ENCODE results near the gene ZG16.
"Not testable (repeated sequence)": the region's sequence is repeated elsewhere in the genome, so short reads cannot be mapped to it uniquely, and the experiment has no call there.

The ZG16 gene, protein sequence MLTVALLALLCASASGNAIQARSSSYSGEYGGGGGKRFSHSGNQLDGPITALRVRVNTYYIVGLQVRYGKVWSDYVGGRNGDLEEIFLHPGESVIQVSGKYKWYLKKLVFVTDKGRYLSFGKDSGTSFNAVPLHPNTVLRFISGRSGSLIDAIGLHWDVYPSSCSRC

DNA sequence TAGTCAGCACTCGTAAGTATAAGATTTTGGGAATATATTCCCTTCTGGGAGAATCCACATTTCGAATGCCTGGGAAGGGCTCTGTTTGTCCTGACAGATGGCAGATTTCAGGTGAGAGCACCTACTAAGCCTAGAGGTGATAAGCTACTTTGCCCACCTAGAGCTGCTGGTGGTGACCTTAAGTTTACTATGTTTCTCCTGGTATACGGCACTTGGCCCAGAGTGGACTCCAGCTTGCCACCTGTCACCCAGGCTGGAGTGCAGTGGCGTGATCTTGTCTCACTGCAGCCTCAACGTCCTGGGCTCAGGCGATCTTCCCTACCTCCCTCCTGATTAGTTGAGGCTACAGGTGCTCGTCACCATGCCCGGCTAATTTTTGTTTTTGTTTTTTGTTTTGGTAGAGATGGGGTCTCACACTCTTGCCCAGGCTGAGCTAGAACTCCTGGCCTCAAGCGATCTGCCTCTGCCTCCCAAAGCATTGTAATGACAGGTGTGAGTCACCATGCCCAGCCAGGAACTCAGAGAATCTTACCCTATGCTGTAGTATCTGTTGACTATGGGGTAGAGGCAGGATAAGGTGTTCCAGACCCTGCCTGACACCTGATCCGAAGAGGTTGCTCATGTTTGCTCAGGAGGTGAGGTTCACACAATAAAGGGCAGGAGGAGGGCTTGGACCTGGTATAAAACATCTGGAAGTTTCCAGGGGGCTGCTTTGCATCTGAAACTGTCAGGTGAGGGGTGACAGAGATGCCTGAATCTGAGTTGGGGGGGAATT, at the start of gene ZG16:
TSS of gene ZG16 (plus strand) at position 681 of the 775 bp plus-strand sequence. CDS start 1,011 bp downstream, outside the sequence.
- no peaks in the 10 kb centered on the region for H3K4me1 ChIP-seq (ENCODE audit: control insufficient read depth in 2 of 2, insufficient read depth in 2 of 2, low read length in 2 of 2)
- peak within 1 kb of the TSS; percentile 41 to 75 for H3K27ac ChIP-seq (ENCODE audit: low read depth in 2 of 2, low read length in 2 of 2)
- peak within 1 kb of the TSS in 1 of 2 donors; percentile 60 for H3K9ac ChIP-seq (ENCODE audit: low read depth in 1 of 2, low read length in 2 of 2)

DNA sequence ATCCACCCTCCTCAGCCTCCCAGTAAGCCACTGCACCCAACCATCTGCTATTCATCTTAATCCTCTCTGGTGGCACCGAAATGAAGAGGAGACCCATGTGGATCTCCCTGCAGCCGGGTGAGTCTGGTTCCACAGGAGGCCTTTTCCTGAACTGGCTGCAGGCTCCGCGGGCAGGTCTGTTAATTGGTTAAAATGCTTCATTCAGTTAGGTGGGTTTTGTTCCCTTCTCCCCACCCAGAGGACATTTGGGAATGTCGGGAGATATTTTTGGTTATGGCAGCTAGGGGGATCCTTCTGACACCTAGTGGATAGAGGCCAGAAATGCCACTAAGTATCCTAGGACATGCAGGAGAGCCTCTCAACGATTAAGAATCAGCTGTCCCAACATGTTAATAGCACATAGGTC, 48.9 kb upstream of the ZG16 start:
- Histone ChIP-seq H3K27me3 (ENCODE audit: control insufficient read depth in 2 of 2, insufficient read depth in 2 of 2, low read length in 2 of 2) (no peaks in the 10 kb centered on the region), H3K36me3 (ENCODE audit: control insufficient read depth in 2 of 2, insufficient read depth in 2 of 2, low read length in 2 of 2) (no peaks in the 10 kb centered on the region), H3K9ac (ENCODE audit: low read depth in 1 of 2, low read length in 2 of 2) (no peak overlapping the region), H3K4me3 (ENCODE audit: low read length in 2 of 2) (no peak overlapping the region), H3K9me3 (ENCODE audit: control insufficient read depth in 2 of 2, low read length in 2 of 2) (no peaks in the 10 kb centered on the region), H3K27ac (ENCODE audit: low read depth in 2 of 2, low read length in 2 of 2) (no peak overlapping the region), H3K4me1 (ENCODE audit: control insufficient read depth in 2 of 2, insufficient read depth in 2 of 2, low read length in 2 of 2) (peaks cover 0 to 2% of the 10 kb centered on the region in 2 donors)

More for the DNA sequence above, at the start of gene ZG16:
- Histone ChIP-seq H3K9me3 (ENCODE audit: control insufficient read depth in 2 of 2, low read length in 2 of 2) (no peaks in the 10 kb centered on the region), H3K4me3 (ENCODE audit: low read length in 2 of 2) (peak within 1 kb of the TSS; percentile 11 to 49), H3K36me3 (ENCODE audit: control insufficient read depth in 2 of 2, insufficient read depth in 2 of 2, low read length in 2 of 2) (peaks cover 0 to 5% of the 10 kb centered on the region in 2 donors), H3K27me3 (ENCODE audit: control insufficient read depth in 2 of 2, insufficient read depth in 2 of 2, low read length in 2 of 2) (no peaks in the 10 kb centered on the region)

DNA sequence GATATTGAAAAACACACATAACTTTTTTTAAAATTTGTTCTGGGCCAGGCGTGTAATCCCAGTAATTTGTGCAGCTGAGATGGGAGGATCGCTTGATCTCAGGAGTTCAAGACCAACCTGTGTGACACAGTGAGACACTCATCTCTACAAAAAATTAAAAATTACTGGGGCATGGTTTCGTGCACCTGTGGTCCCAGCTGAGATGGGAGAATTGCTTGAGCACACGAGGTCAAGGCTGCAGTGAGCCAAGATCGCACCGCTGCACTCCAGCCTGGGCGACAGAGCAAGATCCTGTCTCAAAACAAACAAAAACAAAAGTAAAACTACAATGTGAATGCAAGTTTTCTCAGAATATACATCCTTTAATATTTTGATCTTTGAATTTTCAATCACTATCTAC, 47.4 kb upstream of the ZG16 start:
- Histone ChIP-seq H3K27ac (ENCODE audit: low read depth in 2 of 2, low read length in 2 of 2) (no peak overlapping the region), H3K9me3 (ENCODE audit: control insufficient read depth in 2 of 2, low read length in 2 of 2) (no peaks in the 10 kb centered on the region), H3K4me3 (ENCODE audit: low read length in 2 of 2) (no peak overlapping the region), H3K9ac (ENCODE audit: low read depth in 1 of 2, low read length in 2 of 2) (no peak overlapping the region), H3K4me1 (ENCODE audit: control insufficient read depth in 2 of 2, insufficient read depth in 2 of 2, low read length in 2 of 2) (peaks cover 0 to 7% of the 10 kb centered on the region in 2 donors), H3K27me3 (ENCODE audit: control insufficient read depth in 2 of 2, insufficient read depth in 2 of 2, low read length in 2 of 2) (no peaks in the 10 kb centered on the region), H3K36me3 (ENCODE audit: control insufficient read depth in 2 of 2, insufficient read depth in 2 of 2, low read length in 2 of 2) (no peaks in the 10 kb centered on the region)

DNA sequence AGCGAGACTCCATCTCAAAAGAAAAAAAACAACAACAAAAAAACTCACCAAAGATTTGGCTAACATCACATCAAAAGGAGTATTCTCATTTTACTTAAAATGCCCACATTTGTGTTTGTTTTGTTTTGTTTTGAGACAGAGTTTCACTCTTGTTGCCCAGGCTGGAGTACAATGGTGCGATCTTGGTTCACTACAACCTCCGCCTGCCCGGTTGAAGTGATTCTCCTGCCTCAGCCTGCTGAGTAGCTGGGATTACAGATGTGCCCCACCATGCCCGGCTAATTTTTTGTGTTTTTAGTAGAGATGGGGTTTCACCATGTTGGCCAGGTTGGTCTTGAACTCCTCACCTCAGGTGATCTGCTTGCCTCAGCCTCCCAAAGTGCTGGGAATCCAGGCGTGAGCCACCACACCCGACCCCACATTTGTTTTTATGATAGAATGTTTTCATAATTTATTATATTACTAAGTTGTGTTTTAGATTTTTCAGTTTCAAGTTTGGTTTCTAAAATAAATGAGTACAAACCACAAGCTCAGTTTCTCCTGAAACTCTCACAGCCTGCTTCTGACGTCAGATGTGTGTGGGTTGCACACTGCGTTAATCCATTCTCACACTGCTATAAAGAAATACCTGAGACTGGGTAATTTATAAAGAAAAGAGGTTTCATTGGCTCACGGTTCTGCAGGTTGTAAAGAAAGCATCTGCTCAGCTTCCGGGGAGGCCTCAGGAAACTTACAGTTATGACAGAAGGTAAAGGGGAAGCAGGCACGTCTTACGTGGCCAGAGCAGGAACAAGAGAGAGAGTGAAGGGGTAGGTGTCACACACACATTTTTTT, 46.1 kb upstream of the ZG16 start:
- H3K4me3 ChIP-seq (ENCODE audit: low read length in 2 of 2); H3K27me3 ChIP-seq (ENCODE audit: control insufficient read depth in 2 of 2, insufficient read depth in 2 of 2, low read length in 2 of 2); H3K9me3 ChIP-seq (ENCODE audit: control insufficient read depth in 2 of 2, low read length in 2 of 2); H3K9ac ChIP-seq (ENCODE audit: low read depth in 1 of 2, low read length in 2 of 2); H3K36me3 ChIP-seq (ENCODE audit: control insufficient read depth in 2 of 2, insufficient read depth in 2 of 2, low read length in 2 of 2): not testable (repeated sequence)
- Histone ChIP-seq H3K4me1 (ENCODE audit: control insufficient read depth in 2 of 2, insufficient read depth in 2 of 2, low read length in 2 of 2) (peaks cover 5 to 19% of the 10 kb centered on the region in 2 donors), H3K27ac (ENCODE audit: low read depth in 2 of 2, low read length in 2 of 2) (peak overlapping the region in 1 of 2 donors; percentile 23)

DNA sequence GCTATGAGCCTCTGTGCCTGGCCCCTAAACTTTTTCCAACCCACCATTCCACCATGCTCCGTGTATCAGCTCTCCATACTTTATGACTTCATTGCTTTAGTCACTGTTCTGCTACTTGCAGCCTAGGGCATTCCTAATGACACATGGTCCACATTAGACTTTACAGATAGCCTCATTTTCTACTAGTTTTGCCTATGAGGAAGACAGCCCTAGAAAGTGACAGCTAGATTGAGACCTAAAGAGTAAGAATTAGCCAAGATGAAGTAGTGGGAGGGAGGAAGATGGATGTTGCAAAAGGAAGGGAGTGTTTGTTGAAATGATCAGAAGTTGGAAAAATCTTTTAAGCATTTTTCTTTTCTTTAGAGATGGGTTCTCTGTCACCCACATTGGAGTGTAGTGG, 43.3 kb upstream of the ZG16 start:
- no peaks in the 10 kb centered on the region for H3K36me3 ChIP-seq (ENCODE audit: control insufficient read depth in 2 of 2, insufficient read depth in 2 of 2, low read length in 2 of 2)
- peaks cover 20 to 37% of the 10 kb centered on the region in 2 donors for H3K4me1 ChIP-seq (ENCODE audit: control insufficient read depth in 2 of 2, insufficient read depth in 2 of 2, low read length in 2 of 2)
- no peak overlapping the region for H3K9ac ChIP-seq (ENCODE audit: low read depth in 1 of 2, low read length in 2 of 2)
- H3K9me3 ChIP-seq (ENCODE audit: control insufficient read depth in 2 of 2, low read length in 2 of 2) = no peaks in the 10 kb centered on the region
- H3K27me3 ChIP-seq (ENCODE audit: control insufficient read depth in 2 of 2, insufficient read depth in 2 of 2, low read length in 2 of 2) = no peaks in the 10 kb centered on the region
- peak overlapping the region in 1 of 2 donors; percentile 5 for H3K4me3 ChIP-seq (ENCODE audit: low read length in 2 of 2)
- H3K27ac ChIP-seq (ENCODE audit: low read depth in 2 of 2, low read length in 2 of 2) = no peak overlapping the region

DNA sequence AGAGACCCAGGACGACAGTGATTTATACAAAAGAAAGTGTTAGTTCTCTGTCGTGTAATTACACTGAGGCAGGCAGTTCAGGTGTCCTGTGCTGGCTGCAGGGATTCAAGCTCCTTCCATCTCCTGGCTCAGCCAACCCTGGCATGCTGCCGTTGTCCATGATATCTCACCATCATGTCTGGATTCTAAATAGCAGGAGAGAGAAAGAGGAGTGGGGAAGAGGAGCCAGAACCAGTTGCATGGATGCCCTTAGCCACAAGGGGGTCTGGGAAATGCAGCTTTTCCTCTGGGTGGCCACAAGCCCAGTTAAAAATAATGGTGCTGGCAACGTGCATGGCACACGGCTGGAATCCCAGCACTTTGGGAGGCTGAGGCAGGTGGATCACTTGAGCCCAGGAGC, 41.9 kb upstream of the ZG16 start:
- Histone ChIP-seq H3K27ac (ENCODE audit: low read depth in 2 of 2, low read length in 2 of 2) (peak overlapping the region; percentile 71 to 75), H3K4me3 (ENCODE audit: low read length in 2 of 2) (peak overlapping the region; percentile 36 to 41), H3K9me3 (ENCODE audit: control insufficient read depth in 2 of 2, low read length in 2 of 2) (no peaks in the 10 kb centered on the region), H3K9ac (ENCODE audit: low read depth in 1 of 2, low read length in 2 of 2) (peak overlapping the region in 1 of 2 donors; percentile 24), H3K36me3 (ENCODE audit: control insufficient read depth in 2 of 2, insufficient read depth in 2 of 2, low read length in 2 of 2) (no peaks in the 10 kb centered on the region), H3K27me3 (ENCODE audit: control insufficient read depth in 2 of 2, insufficient read depth in 2 of 2, low read length in 2 of 2) (no peaks in the 10 kb centered on the region), H3K4me1 (ENCODE audit: control insufficient read depth in 2 of 2, insufficient read depth in 2 of 2, low read length in 2 of 2) (peaks cover 23 to 47% of the 10 kb centered on the region in 2 donors)

DNA sequence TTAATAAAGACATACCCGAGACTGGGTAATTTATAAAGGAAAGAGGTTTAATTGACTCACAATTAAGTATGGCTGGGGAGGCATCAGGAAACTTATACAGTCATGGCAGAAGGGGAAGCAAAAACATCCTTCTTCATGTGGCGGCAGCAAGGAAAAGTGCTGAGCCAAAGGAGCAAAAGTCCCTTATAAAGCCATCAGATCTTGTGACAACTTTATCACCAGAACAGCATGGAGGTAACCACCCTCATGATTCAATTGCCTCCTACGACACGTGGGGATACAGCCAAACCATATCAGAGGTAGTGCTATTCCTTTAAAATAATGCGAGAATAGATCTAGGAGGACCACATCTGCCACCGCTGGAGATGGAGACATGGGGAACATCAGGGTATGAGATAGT, 41.3 kb upstream of the ZG16 start:
- no peaks in the 10 kb centered on the region for H3K36me3 ChIP-seq (ENCODE audit: control insufficient read depth in 2 of 2, insufficient read depth in 2 of 2, low read length in 2 of 2)
- H3K27me3 ChIP-seq (ENCODE audit: control insufficient read depth in 2 of 2, insufficient read depth in 2 of 2, low read length in 2 of 2) = no peaks in the 10 kb centered on the region
- H3K27ac ChIP-seq (ENCODE audit: low read depth in 2 of 2, low read length in 2 of 2) = peak overlapping the region; percentile 71 to 75
- H3K9ac ChIP-seq (ENCODE audit: low read depth in 1 of 2, low read length in 2 of 2) = peak overlapping the region in 1 of 2 donors; percentile 24
- H3K4me1 ChIP-seq (ENCODE audit: control insufficient read depth in 2 of 2, insufficient read depth in 2 of 2, low read length in 2 of 2) = peaks cover 30 to 53% of the 10 kb centered on the region in 2 donors
- no peaks in the 10 kb centered on the region for H3K9me3 ChIP-seq (ENCODE audit: control insufficient read depth in 2 of 2, low read length in 2 of 2)
- peak overlapping the region; percentile 36 to 41 for H3K4me3 ChIP-seq (ENCODE audit: low read length in 2 of 2)

DNA sequence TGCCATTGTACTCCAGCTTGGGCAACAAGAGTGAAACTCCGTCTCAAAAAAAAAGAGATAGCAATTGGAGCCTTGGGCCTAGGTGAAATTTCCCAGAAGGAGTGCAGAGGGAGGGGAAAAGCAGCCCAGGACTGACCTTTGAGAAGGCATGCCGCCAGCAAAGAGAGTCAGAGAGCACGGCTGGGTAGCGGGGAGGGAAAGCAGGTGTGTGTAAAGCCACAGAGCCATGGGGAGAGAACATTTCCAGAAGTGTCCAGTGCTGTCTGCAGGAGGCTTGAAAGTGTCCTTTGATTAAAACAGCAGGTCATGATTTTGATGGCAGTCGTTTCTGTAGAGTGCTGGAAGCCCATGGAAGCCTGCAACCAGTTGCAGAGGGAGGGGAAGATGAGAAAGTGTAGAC, 40.3 kb upstream of the ZG16 start:
- no peaks in the 10 kb centered on the region for H3K27me3 ChIP-seq (ENCODE audit: control insufficient read depth in 2 of 2, insufficient read depth in 2 of 2, low read length in 2 of 2)
- H3K4me3 ChIP-seq (ENCODE audit: low read length in 2 of 2) = peak overlapping the region in 1 of 2 donors; percentile 41
- no peak overlapping the region for H3K9ac ChIP-seq (ENCODE audit: low read depth in 1 of 2, low read length in 2 of 2)
- no peaks in the 10 kb centered on the region for H3K36me3 ChIP-seq (ENCODE audit: control insufficient read depth in 2 of 2, insufficient read depth in 2 of 2, low read length in 2 of 2)
- H3K27ac ChIP-seq (ENCODE audit: low read depth in 2 of 2, low read length in 2 of 2) = peak overlapping the region; percentile 23 to 39
- H3K4me1 ChIP-seq (ENCODE audit: control insufficient read depth in 2 of 2, insufficient read depth in 2 of 2, low read length in 2 of 2) = peaks cover 30 to 55% of the 10 kb centered on the region in 2 donors
- H3K9me3 ChIP-seq (ENCODE audit: control insufficient read depth in 2 of 2, low read length in 2 of 2) = no peaks in the 10 kb centered on the region

DNA sequence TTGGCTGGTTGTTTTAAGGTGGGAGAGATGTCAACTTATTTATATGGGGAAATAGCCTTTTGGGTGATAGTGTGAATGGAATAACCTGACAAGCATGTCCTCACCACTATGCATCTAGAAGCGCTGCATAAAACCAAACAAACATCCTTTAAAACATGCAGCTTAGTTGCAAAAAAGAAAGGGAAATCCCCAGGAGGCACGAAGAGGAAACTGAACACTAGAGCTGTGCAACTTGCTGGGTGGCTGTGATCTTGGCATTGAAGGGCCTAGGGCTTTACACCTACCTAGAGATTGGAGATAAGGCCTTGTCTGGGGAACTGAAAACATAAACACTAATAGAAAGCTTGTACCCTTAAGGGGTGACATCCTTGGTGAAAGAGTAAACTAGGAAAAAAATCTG, 39.5 kb upstream of the ZG16 start:
- H3K9ac ChIP-seq (ENCODE audit: low read depth in 1 of 2, low read length in 2 of 2) = peak overlapping the region in 1 of 2 donors; percentile 39
- H3K27ac ChIP-seq (ENCODE audit: low read depth in 2 of 2, low read length in 2 of 2) = peak overlapping the region; percentile 67 to 74
- peaks cover 33 to 59% of the 10 kb centered on the region in 2 donors for H3K4me1 ChIP-seq (ENCODE audit: control insufficient read depth in 2 of 2, insufficient read depth in 2 of 2, low read length in 2 of 2)

More for the DNA sequence above, 39.5 kb upstream of the ZG16 start:
- Histone ChIP-seq H3K4me3 (ENCODE audit: low read length in 2 of 2) (peak overlapping the region in 1 of 2 donors; percentile 4), H3K36me3 (ENCODE audit: control insufficient read depth in 2 of 2, insufficient read depth in 2 of 2, low read length in 2 of 2) (no peaks in the 10 kb centered on the region), H3K27me3 (ENCODE audit: control insufficient read depth in 2 of 2, insufficient read depth in 2 of 2, low read length in 2 of 2) (no peaks in the 10 kb centered on the region), H3K9me3 (ENCODE audit: control insufficient read depth in 2 of 2, low read length in 2 of 2) (no peaks in the 10 kb centered on the region)

Data from mucosa of rectum (tissue), 2 donors.